Measurements from ENCODE around the gene UGT1A5. TPM values are rescaled to one million over a fixed set of nuclear protein-coding genes. Genes with fewer than 3 reads are reported as not detected.
"Not testable (repeated sequence)": the region's sequence is repeated elsewhere in the genome, so short reads cannot be mapped to it uniquely, and the experiment has no call there.

The UGT1A5 gene
- total RNA-seq, 2 donors from 2014 or later: not detected

DNA sequence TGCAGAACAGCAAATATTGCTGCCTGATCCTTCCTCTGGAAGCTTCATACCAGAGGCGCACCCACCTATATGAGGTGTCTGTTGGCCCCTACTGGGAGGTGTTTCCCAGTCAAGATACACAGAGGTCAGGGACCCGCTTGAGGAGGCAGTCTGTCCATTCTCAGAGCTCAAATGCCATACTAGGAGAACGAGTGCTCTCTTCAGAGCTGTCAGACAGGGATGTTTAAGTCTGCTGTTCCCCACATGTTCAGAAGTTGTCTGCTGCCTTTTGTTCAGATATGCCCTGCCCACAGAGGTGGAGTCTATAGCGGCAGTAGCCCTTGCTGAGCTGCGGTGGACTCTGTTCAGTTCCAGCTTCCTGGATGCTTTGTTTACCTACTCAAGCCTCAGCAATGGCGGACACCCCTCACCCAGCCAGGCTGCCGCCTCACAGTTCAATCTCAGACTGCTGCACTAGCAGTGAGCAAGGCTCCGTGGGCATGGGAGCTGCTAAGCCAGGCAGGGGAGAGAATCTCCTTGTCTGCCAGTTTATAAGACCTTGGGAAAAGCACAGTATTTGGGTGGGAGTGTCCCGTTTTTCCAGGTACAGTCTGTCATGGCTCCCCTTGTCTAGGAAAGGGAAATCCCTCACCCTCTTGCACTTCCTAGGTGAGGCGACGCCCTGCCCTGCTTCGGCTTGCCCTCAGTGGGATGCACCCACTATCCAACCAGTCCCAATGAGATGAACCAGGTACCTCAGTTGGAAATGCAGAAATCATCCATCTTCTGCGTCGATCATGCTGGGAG, 24.4 kb downstream of the UGT1A5 start:
- DNase-seq; intact Hi-C loops (cut with DNase I); ATAC-seq: not testable (repeated sequence)

DNA sequence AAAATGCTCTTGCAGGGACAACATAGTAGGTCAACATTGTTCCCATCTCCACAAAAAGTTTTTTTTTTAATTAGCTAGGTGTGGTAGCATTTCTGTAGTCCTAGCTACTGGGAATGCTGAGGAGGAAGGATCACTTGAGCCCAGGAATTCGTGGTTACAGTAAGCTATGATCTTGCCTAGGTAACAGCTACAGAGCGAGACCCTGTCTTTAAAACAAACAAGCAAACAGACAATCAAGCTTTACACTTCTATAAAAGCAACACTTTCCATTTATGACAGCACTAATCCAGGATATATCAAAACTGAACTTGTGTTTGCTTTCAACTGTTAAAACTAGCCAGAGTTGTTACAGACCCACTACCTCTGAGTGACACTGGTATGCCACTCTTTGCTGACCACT, 28.2 kb downstream of the UGT1A5 start:
- intact Hi-C loops (cut with DNase I): no loop called here
- ATAC-seq (no peak), DNase-seq (no peak)

DNA sequence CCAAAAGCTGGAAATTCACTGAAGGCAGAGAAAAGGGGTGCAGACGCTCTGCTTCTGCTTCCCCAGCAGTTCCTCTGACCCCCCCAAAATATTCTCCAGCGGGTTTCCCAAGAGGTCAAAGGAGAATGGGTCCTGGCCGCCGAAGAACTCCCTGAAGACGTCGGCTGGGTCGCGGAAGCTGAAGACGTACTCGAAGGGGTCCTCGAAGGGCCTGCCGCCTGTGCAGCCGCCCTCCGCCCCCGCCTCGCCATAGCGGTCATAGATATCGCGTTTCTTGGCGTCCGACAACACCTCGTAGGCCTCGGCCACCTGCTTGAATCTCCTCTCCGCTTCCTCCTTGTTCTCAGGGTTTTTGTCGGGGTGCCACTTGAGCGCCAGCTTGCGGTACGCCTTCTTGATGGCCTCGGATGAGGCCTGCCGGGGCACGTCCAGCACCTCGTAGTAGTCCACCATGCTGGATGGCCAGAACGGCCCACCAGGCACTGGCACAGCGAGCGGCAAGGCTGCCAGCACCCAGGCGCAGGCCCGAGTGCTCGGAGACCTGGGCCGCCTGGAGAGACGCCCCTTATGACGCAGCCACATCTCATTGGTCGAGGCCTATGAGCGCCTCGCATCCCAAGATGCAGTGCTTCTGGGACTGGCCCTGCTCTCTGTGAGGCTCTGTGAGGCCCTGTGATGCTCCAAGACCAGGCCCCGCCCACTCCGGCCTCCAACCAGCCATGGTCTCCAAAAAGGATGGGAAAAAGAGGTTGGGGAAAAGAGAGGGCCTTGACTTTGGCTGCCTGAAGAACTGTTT, 31.0 kb downstream of the UGT1A5 start:
- DNase-seq: no peak
- no peak for ATAC-seq
- intact Hi-C loops (cut with DNase I): no loop called here

DNA sequence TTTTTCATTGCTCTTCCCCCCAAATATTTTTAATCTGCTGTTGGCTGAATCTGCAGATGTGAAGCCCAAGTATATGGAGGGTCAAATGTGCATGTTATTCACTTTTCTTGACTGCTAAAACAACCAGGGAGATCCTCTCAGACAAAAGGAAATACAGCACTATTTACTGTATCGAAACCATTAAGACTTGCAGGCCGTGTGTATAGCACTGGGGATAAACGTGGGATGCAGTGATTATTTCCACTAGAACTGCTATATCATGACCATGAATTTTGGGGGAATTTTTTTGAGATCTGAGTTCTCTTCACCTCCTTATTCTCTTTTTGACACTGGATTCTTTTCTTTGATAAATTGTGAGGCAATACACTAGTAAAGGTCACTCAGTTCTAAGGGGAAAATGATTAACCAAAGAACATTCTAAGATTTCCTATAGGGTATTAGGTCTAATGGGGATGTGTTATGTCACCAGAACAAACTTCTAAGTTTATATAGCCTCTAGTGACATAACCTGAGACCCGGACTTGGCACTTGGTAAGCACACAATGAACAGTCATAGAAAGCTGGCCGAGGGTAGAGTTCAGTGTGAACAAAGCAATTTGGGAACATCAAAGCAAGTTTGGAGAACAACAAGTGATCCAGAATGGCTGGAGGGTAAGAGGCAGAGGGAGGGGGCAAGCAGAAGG, 32.5 kb downstream of the UGT1A5 start:
- no peak for DNase-seq
- no peak for ATAC-seq
- intact Hi-C loops (cut with DNase I): no loop called here

GRCh38 chr2:233745838-233746237, 33.1 kb downstream of the UGT1A5 start:
- ATAC-seq; DNase-seq; intact Hi-C loops (cut with DNase I): not testable (repeated sequence)

GRCh38 chr2:233746475-233747282, 34.0 kb downstream of the UGT1A5 start:
- no peak for ATAC-seq
- intact Hi-C loops (cut with DNase I): no loop called here
- no peak for DNase-seq

DNA sequence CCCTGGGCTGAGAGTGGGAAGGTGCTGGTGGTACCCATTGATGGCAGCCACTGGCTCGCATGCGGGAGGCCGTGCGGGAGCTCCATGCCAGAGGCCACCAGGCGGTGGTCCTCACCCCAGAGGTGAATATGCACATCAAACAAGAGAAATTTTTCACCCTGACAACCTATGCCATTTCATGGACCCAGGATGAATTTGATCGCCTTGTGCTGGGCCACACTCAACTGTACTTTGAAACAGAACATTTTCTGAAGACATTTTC, 34.5 kb downstream of the UGT1A5 start:
- ATAC-seq (no peak), DNase-seq (no peak)
- intact Hi-C loops (cut with DNase I): no loop called here

DNA sequence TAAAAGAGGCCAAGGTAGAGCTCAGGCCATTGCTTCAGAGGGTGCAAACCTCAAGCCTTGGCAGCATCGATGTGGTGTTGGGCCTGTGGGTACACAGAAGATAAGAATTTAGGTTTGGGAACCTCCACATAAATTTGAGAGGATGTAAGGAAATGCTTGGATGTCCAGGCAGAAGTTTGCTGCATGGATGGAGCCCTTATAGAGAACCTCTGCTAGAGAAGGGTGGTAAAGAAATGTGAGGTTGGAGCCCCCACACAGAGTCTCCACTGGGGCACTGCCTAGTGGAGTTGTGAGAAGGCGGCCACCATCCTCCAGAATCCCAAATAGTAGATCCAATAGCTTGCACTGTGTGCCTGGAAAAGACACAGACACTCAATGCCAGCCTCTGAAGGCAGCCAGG, 38.0 kb downstream of the UGT1A5 start:
- ATAC-seq; intact Hi-C loops (cut with DNase I); DNase-seq: not testable (repeated sequence)

DNA sequence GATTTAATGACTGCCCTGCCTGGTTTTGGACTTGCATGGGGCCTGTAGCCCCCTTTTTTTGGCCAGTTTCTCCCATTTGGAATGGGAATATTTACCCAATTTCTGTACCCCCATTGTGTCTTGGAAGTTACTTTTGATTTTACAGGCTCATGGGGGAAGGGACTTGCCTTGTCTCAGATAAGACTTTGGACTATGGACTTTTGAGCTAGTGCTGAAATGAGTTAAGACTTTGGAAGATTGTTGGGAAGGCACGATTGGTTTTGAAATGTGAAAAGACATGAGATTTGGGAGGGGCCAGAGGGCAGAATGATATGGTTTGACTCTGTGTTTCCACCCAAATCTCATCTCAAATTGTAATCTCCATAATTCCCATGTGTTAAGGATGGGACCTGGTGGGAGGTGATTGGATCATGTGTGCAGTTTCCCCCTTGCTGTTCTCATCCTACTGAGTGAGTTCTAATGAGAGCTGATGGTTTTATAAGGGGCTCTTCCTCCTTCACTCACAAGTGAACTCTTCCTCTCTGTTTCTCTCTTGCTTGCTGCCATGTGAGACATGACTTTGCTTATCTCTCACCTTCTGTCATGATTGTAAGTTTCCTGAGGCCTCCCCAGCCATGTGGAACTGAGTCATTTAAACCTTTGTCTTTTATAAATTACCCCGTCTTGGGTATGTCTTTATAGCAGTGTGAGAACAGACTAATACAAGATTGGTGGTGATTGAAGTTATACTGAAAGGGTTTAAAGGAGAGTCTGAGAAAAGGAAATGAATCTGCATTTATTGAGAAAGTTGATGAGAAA, 38.7 kb downstream of the UGT1A5 start:
- intact Hi-C loops (cut with DNase I); DNase-seq; ATAC-seq: not testable (repeated sequence)

GRCh38 chr2:233754872-233755611, 42.3 kb downstream of the UGT1A5 start:
- DNase-seq (no peak), ATAC-seq (no peak)
- intact Hi-C loops (cut with DNase I): no loop called here

- intact Hi-C loops (cut with DNase I): no loop called here
- DNase-seq (no peak), ATAC-seq (no peak)
These were observed 43.8 kb downstream of the UGT1A5 start for GRCh38 chr2:233756429-233757081.

GRCh38 chr2:233758141-233758540, 45.4 kb downstream of the UGT1A5 start:
- intact Hi-C loops (cut with DNase I): no loop called here
- ATAC-seq (no peak), DNase-seq (no peak)

DNA sequence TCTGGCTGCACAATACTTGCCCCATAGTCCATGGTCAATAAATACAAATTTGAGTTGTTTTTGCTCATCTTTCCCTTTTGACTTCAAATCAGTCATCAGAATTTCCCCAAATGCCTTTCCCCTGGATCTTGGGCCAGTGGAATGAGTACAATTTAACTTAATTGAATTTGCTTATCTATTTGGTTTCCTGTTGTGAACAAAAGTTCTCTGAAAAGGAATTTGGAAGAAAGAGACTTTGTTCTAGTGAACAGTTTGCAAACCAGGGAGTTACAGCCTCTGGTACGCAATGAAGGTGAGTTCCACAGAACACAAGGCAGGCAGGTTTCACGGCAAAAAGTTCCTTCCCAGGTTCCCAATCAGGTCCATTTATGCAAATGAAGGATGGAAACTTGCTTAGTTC, 46.1 kb downstream of the UGT1A5 start:
- ATAC-seq: no peak
- DNase-seq: no peak
- intact Hi-C loops (cut with DNase I): no loop called here

GRCh38 chr2:233760043-233760442, 47.3 kb downstream of the UGT1A5 start, which contains the start of gene UGT1A1:
UGT1A1 (plus strand) TSS chr2:233760270; CDS start chr2:233760288, 18 bp downstream.
- no peak for DNase-seq
- no peak for ATAC-seq
- intact Hi-C loops (cut with DNase I): no loop called here

DNA sequence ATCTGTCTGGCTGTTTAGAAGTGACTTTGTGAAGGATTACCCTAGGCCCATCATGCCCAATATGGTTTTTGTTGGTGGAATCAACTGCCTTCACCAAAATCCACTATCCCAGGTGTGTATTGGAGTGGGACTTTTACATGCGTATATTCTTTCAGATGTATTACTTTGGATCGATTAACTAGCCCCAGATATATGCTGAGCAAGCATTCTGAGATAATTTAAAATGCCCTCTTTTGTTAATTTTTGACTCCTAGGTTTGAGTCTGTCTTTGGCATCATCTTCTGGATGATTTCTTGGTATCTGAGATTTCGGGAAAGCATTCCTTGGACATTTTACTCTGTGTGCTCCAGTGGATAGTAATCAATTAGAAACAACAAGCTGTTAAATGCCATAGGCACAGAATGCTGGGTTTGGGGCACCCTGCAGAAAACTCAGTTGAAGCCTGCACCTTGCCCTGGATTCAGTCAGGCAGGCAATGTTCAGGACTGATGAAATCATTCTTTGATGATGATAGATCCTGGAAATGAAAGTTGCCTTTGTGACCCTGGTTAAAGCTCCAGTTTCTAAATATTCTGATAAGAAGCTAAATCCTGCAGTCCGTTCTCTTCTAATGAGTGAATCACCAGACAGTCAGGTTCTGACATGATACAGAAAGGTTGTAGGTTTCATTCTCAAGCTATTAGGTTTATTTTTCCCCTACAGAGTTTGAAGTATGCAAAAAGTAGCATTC, 48.5 kb downstream of the UGT1A5 start:
- intact Hi-C loops (cut with DNase I): no loop called here
- no peak for DNase-seq
- peak in 1 of 2 donors; percentile 76 for ATAC-seq

DNA sequence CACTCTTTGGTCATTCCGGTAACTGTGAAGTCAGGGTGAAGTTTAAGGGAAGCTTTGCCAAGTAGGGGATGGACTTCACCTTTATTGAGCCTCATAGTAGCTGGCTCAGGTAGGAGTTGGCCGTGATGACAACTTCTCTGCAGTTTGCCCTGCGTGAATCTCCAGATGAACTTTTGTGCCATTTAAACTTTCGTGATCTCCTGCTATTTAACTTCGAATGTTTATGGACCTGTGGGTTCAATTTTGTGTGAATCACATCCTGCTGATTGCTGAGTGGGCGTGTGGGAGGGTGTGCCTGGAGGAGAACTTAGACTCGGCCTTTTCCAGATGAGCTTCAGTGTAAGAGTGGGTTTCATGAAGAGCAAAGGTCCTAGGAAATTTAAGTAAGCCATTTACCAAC, 51.6 kb downstream of the UGT1A5 start:
- DNase-seq (no peak), ATAC-seq (peak; percentile 23 to 81)
- intact Hi-C loops (cut with DNase I): no loop called here

DNA sequence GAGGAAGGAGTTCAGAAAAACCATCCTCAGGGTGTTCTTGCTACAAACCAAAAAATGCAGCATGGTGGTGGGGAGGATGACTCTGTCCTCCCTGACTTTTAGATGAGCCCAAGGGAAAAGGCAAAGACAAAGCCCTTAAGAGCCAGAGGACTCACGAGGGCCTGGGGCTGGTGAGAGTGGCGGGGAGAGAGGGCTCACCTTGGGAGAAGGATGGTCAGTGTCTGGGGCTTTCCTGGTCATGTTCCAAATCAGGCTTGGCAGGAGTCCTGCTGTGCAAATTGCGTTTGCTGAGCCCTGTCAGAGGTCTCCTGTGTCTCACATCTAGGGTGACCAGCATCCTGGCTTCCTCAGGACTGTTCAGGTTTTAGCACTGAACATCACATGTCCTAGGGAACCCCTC, 52.1 kb downstream of the UGT1A5 start:
- intact Hi-C loops (cut with DNase I): no loop called here
- ATAC-seq (no peak), DNase-seq (no peak)
